Ureter (tissue), 1 donor: ENCODE data around the gene PVALEF. TPM values are rescaled to one million over a fixed set of nuclear protein-coding genes. Genes with fewer than 3 reads are reported as not detected.
"Not testable (repeated sequence)": the region's sequence is repeated elsewhere in the genome, so short reads cannot be mapped to it uniquely, and the experiment has no call there.

Experiments
- DNase-seq: peaks from one replicate; pipeline ENCODE4 v3.0.0-alpha.2; 2020; ENCODE audit warnings: low spot score
- total RNA-seq: library from RNA; stranded (reverse); gene quantifications from one replicate; pipeline ENCODE4 v1.2.4, GENCODE V29; 2023
- donor health status: DM: yes; HTN: yes; CAD: no.

PVALEF gene
- total RNA-seq, 1 donor from 2014 or later, result not detected

DNA sequence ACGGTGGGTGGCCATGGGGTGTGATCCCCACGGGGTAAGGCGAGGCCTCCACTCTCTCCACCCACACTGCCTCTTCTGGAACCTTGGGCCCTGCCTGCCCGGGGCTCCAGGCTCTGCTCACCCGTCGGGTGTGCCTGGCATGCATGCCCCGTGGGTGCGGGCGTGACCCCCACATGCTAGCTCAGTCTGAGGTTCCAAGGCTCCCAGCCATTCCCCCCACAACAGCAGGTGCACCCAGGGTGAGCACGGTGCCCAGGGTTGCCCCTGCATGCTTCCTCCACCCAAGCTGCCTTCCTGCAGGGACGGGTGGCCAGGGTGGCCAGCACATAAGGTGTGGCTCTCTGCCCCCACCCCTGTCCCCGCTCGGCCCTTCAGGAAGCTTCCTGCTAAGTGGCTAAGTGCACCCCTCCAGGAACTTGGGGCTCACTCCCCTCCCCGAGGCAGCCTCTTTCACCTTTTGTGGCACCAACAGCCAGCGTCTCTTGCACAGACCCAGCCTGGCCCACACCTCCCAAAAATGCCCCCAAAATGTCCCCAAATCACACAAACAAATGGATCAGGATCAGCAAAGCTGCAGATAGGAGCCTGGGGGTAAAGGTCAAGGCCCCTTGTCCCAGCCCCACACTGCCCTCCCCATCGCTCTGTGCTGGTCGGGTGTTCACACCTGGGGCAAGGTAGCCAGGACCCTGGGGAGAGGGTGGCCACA lies 21.4 kb upstream of the PVALEF start:
- DNase-seq, result no peak

DNA sequence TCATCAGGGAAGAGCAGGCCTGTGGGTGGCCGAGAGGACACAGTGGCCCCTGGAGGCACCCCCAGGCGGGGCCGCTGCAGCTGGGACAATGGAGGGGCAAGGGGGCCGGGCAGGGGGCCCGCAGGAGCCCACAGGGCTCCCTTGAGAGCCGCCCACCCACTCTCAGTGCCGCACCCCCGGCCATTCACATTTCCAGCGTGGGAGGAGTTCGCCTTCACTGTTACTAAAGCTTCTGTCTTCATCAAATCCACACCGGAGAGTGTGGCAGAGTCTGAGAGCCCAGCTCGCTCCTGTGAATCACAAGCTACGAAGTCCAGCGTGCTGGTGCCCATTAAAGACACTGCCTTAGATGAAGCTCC lies 20.9 kb upstream of the PVALEF start:
- DNase-seq, result no peak

DNA sequence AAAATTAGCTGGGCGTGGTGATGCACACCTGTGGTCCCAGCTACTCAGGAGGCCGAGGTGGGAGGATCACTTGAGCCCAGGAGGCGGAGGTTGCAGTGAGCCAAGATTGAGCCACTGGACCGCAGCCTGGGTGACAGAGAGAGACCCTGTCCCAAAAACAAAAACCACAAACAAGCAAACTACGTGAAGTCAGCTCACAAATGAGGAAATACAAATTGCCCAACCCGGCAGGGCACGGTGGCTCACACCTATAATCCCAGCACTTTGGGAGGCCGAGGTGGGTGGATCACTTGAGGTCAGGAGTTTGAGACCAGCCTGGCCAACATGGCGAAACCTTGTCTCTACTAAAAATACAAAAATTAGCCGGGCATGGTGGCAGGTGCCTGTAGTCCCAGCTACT lies 19.1 kb upstream of the PVALEF start:
- DNase-seq, result not testable (repeated sequence)

DNA sequence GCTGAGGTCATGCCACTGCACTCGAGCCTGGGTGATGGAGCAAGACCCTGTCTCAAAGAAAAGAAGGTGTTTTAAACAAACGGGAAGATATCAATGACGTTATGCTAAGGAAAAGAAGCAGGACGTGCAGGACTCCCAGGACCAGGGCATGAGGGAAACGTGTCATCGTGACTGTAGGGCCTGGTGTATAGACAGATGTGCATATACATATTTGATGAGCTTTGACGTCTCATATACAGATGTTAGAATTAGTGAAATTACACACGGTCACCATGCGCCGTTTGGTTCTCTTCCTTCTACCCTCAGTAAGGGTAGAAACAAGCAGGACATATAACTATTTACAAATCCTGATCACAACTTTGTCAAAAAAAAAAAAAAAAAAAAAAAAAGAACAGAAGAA lies 17.6 kb upstream of the PVALEF start:
- DNase-seq, result no peak

DNA sequence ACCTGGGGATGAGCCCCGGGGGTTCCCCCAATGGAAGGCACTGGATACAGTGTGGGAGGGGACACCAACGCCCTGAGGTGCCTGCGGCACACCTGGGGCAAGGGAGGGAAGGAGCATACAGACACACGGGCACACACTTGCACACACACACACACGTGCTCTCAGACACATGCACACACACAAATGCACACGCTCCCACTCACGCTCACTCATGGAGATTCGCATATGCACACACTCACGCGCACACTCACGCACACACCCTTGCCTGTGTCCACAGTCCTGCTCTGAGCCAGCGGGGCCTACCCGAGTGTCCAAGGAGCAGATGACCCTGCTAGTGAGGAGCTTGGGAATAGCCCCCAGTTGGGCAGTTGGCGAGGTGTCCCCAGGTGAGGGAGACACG lies 16.7 kb upstream of the PVALEF start:
- no peak for DNase-seq

DNA sequence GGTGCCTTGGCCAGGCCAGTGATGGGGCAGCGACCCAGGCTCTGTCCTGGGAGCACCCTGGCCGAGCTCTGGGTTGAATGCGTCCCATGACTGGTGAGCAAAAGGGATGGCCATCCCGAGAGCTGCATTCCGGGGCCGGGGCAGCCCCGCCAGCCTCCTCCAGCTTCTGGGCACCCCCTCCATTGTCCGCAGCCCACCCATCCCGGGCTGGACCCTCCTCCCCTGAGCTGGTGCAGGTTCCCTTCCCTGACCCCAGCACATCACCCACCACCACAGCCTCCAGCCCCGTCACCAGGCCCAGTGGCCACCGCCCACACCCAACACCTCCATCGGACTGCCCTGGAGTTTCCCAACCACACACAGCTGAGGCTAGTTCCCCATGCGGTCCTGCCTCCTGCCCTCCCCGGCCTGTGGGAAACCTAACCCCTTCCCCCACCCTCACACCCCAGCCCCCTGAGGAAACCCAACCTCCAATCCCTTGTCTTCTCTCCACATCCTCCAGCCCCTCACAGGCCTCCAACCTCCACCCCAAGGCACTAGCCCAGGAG lies 16.2 kb upstream of the PVALEF start:
- DNase-seq, result no peak

DNA sequence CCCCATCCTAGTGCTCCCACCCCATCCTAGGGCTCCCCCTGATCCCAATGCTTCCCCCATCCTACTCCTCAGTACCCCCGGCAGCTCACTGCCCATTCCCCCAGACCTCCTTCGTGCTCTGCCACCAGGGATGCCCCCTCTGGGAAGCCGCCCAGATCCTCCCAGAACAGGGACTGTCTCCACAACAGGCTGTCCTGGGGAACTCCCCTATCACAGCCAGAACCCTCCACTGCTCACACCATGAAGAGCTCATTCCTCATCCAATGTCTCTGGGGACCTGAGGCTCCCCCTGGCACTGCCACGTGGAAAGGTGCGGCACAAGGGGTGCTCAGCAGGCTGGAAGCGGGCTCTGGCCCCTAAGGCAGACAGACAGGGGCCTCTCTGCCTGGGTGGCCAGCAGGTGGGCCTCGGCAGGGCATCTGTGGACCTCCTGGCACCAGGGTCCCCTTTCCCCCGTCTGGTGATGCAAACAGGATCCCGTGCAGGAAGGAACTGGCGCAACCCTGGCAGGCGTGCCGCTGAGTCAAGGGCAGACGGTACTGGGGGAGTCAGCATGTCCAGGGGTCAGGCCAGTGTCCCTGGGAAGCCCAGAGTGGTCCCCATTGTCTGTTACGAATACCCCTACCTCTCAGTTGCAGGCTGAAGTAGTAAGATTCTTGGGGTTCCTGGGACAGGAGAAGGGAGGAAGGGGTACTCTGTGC lies 14.8 kb upstream of the PVALEF start:
- DNase-seq, result no peak

DNA sequence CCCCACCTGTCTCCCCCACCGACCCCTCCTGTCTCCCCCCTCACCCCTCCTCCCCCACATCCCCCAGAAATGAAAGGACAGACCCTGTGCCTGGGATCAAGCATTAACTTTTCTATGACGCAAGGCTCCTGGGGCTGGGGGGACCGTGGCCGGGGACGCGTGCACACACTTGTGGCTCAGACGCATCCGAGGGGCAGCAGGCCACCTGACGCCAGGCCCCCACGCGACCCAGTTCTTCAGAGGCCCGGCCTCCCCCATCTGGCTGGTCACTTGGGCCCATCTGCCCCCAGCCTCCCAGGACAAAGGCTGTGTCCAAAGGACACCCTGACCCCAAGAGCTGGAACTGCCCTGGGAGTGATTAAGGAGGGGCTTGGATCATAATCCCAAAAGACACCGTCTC lies 14.0 kb upstream of the PVALEF start:
- no peak for DNase-seq

DNA sequence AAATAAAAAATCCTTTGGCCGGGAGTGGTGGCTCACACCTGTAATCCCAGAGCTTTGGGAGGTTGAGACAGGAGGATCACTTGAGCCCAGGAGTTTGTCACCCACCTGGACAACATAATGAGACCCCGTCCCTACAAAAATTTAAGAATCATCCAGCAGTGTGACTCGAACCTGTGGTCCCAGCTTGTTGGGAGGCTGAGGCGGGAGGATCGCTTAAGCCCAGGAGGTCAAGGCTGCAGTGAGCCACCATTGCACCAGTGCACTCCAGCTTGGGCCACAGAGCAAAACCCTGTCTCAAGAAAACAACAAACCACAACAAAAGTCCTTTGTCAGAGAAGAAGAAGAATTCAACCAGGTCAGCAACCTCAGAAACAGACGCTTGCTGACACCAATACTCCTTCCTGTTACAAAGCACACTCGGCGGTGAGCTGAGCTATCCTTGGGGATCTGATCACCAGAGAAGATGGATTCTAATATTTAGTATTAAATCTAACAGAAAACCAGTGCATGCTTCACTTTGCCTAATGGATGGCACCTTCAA lies 12.9 kb upstream of the PVALEF start:
- no peak for DNase-seq

DNA sequence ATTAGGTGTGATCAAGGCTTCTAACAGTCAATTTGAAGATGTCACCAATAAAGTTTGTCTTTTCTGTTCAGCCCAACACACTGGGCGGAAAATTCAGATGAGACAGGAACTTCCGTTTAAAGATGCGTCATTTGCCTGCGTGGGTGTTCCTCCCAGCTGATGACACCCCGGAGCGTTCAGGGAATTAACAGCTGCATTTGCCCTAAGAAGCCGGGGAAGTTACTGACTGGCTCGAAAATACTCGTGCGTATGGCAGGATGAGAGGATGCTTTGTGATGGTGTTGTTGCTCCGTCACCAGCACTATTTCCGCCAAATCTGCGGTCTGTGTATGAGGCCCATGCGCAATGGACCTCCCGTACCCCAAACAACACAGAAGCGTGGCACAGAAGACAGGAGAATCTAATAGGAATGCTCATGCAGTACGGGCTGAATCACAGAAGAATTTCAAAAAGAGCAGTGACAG lies 11.9 kb upstream of the PVALEF start:
- no peak for DNase-seq

DNA sequence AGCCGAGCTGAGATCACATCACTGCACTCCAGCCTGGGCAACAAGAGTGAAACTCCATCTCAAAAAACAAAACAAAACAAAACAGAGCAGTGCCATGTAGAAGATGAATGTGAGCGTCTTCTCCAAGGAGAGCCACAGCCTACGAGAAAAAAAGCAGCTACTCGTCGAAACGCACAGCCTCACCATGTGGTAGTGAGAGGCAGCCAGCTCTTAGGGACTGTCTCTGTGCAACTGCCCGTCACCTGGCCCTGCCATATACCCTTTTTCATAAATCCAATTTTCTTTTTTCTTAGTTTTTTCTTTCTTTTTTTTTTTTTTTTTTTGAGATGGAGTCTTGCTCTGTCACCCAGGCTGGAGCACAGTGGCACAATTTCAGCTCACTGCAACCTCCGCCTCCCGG lies 11.3 kb upstream of the PVALEF start:
- DNase-seq, result not testable (repeated sequence)

DNA sequence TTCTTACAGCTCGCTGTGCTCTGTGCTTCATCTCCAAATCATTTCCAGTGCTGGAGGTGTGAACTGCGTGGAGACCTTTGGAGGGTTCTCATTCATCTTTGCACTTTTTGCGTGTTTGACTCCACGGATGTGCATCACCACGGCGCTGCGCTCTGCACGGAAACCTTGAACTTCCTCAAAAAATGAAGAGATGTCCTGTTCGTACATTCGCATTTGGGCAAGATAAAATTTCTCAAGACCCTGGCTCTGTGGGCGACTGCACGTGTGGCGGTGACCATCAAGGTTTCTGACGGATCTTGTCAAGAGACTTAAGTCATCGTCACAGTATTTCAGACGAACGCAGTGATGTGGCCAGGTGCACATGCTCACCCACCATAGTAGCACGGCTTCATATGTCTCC lies 10.3 kb upstream of the PVALEF start:
- no peak for DNase-seq

DNA sequence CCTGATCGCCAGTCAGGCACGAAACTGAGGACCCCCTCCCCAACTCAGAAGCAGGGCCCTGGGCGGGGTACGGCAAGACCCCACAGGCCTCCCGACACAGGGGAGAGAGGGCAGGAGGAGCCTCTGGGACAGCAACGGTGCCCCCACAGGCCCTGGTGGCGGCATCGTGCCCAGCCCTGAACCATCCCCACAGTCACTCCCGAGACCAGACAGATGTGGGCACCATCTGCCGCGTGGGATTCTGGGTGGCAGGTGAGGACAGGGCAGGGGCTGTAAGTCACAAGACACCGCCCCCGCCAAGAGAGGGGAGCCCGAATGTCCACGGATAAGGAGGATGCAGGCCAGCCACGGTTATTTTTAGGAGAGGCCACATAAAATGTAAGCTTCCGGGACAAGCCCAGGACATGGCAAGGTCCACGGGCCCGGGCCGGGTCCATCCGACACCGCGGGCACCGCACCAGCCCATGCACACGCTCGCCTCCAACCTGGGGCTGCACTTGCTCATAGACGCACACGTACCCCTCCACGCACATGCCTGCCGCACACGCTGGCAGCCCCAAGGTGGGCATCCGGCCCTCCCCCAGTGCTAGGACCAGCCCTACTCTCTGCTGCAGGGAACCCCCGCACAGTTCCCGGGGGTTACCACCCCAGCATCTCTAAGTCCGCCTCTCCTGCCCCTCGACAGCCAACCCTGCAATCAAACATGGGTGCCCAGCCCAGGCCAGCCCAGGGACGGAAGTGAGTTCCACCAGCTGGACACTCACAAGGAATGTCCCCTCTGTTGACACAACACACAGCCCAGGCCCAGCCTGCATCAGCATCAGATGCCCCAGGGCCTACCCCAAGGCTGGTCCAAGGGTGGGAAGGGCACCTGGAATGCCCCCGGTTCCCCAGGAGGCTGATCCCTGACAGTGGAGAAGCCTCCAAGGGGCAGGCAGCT lies 8.2 kb upstream of the PVALEF start:
- DNase-seq, result no peak

DNA sequence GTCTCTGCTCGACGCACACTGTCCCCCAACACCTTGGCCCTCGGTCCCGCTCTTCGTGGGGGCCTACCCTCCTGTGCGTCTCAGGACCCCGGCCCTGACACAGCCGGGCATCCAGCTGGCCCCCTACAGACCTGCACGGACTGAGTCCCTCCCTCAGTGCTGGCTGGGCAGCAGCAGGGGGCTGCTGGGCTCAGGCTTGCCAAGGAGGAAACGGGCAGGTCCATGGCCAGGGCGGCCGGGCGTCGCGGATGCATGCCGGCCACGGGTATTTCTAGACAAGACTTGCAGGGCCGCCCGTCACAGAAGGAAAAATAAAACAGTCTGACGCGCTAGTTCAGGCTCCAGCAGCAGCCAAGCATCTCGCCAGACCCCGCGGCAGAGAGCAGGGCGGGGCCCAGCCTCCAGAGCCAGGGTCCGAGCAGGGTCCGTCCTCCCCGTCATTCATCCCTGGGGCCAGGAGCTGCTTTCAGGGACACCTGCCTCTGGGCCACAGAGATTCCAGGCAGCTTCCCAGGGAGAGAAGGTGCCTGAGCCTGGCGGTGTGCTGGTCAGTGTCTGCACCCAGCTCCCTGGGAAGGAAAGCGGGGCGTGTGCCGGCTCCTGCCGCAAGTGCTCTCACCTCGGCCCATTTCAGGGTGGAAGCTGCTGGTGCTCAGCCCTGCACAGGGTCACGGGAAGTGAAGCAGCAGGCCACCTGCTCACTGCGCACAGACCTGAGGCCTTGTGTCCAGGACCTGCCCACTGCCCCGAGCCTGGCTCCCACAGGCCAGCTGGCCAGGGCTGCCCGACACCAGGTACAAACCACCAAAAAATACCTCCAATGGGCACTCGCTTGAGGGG lies 7.2 kb upstream of the PVALEF start:
- DNase-seq, result no peak

DNA sequence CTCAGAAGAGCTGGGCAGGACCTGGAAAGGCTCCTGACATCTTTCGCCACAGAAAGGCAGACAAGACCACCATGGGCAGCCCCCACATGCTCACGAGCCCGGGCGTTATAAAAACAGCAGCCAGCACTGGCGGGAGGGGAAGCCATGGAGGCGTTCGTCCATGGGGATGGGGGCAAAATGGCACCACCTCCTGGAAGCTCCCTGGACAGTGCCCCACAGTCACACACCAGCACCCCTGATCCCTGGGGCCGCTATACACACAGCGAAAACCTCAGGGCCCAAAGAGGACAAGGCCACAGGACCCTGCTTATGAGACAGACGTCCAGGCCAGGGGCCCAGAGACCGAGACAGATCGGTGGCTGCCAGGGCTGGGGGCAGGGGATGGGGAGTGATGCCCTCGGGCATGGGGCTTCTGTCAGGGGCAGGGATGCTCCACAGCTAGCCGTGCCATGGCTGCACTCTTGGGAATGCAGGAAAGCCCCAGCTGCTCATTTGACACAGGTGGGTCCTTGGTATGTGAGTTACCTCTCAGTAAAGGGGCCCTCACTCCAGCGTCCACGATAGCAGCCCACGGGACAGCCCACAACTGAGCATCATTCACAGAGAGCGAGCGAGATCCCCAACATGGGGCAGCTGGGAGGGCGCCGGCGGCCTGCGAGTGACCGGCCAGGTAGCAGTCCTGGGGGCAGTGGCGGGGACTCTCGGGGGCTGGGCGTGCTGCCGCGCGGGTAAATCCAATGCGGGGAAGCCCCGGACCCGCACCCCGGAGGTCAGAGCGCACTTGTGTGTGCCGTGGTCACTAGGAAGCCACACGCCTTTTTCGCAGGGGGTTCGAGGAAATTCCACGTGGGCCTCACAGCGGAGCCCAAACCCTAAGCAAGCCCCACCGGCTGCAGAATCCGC lies 6.4 kb upstream of the PVALEF start:
- no peak for DNase-seq

DNA sequence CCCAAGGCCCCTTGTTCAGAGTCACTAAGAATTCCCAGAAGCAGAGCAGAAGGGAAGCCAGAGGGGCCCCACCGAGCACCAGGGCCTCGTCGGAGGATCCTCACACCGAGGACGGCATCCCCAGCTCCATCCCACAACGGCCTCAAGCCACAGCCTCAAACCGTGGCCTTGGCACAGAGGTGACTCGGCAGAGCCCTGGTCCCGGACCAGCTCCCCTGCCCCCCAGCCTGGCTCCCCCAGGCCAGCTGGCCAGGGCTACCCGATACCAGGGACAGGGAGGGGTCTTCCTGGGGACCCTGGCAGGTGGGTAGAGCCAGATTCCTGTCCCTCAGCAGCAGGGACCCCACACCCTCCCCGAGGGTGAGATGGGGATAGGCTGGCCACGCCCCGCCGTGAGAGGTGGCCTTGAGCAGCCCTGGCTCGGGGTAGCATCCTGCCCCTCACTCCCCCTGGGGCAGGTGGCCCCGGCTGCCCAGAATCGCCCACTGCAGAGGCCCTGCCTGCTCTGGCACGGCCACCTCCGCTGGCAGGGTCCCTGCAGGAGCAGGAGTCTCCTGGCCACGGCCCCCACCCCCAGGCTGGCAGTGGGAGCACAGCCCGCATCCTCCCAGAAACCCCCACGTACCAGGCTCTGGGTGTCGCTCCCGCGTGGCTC lies 5.6 kb upstream of the PVALEF start:
- no peak for DNase-seq

DNA sequence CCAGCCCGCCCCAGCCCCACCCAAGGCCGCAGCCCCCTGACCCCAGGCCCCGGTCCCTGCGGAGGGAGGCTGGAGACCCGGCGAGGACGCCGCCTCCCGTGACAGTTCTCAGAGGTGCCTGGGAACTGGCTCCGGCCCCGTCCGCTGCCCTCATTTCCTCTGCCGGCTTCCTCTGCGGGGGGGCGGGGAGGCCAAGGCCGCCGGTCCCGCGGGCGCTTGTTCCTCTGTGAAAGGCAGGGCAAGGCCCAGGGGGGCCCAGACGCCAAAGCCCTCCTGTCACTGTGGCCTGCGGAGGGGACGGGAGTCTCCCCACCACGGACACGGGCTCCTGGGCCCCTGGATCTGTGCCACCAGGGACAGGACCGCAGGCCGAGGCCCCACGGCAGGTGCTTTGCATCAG lies 5.0 kb upstream of the PVALEF start:
- DNase-seq, result no peak

DNA sequence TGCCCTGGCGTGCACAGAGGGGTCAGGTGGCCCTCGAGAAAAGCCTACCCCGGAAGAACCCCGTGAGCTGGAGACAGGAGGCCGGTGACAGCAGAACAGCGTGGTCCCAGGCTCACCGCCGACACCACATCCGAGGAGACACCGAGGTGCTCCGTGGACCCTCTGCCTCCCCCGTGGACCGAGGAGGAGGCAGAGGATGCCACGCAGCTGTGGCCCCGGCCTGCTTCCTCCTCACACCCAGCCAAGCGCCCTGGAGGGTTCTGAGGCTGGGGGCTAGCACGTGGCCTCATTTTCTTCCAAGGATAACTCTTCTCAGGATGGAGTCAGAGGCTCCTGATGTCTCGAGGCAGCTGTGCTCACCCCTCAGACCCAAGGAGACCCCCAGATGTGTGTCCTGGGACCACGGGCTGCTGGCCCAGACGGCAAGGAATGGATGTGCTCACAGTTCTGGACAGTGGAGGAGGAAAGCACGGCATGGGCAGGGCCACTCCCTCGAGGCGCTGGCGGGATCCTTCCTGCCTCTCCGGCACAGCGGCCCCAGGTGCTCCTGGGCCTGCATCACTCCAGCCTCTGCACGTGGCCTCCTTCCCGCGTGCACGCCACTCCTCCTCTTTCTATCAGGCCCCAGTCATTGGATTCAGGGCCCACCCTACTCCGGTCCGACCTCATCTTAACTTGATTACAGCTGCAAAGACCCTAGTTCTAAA lies 4.4 kb upstream of the PVALEF start:
- no peak for DNase-seq

DNA sequence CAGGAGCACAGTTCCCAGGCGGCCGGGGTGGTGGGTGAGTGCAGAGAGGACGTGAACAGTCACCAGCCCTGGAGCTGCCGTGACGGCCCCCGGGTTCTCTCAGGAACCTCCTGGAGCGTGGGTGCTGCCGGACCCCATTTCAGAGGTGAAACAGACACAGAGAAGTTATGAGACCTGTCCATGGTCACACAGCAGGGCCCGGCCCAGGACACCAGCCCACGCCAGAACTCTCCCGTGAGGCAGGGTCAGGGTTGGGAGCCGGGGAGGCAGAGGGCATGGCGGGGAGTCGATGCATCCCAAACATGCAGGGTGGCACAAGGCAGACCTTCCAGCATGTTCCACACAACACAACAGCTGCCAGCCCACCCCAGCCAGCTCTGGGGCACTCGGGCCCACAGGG lies 3.8 kb upstream of the PVALEF start:
- no peak for DNase-seq
